Panc1 (cell line): ENCODE measurements around the gene NBPF20. TPM values are rescaled to one million over a fixed set of nuclear protein-coding genes. Genes with fewer than 3 reads are reported as not detected.
"Not testable (repeated sequence)": the region's sequence is repeated elsewhere in the genome, so short reads cannot be mapped to it uniquely, and the experiment has no call there.

ENCODE experiments used
- ATAC-seq: fragments of 200-7000 bp; cut with Tn5 transposase; 2 replicates; pipeline ENCODE4 v1.9.1; 2020; ENCODE audit warnings: mild to moderate bottlenecking, moderate library complexity
- BruUV-seq: library from RNA; stranded (reverse); fragments of 400-500 nt; replicated peaks from 2 replicates; lab custom pipeline; 2021; lab: Mats Ljungman, UMichigan
- CTCF ChIA-PET: fragments of 300-600 bp; sonication (Branson Sonifier 250); formaldehyde crosslinking; loops from one replicate; lab custom pipeline; 2022; ENCODE audit warnings: antibody characterized with exemption; lab: Charles Lee
- POLR2A ChIA-PET: fragments of 300-600 bp; sonication (Branson Sonifier 250); formaldehyde crosslinking; loops from one replicate; lab custom pipeline; 2022; ENCODE audit warnings: antibody characterized with exemption; lab: Charles Lee
- DNase-seq: peaks from one replicate; pipeline ENCODE4 v3.0.0-alpha.2; 2010; ENCODE audit warnings: low read depth, low spot score
- H3K27ac ChIP-seq: 2 replicates; pipeline ENCODE4 v1.5.1; 2011; ENCODE audit warnings: mild to moderate bottlenecking, low read length, inconsistent platforms
- H3K27me3 ChIP-seq: fragments of 200-500 bp; sonication (Bioruptor generic); 2 replicates; pipeline ENCODE4 v1.6.0; 2014; ENCODE audit warnings: low read length, inconsistent platforms; ENCODE audit not compliant: control insufficient read depth, insufficient read depth
- H3K36me3 ChIP-seq: fragments of 200-500 bp; sonication (Bioruptor generic); 2 replicates; pipeline ENCODE4 v1.5.1; 2014; ENCODE audit warnings: inconsistent platforms, mild to moderate bottlenecking, low read length, moderate library complexity; ENCODE audit not compliant: control insufficient read depth, insufficient read depth
- H3K4me1 ChIP-seq: 2 replicates; pipeline ENCODE4 v1.5.1; 2011; ENCODE audit warnings: inconsistent platforms, mild to moderate bottlenecking, low read length, moderate library complexity; ENCODE audit not compliant: control insufficient read depth, insufficient read depth
- H3K4me3 ChIP-seq, 2 experiments: 2 replicates each; pipeline ENCODE4 v1.5.1; 2011 to 2012; ENCODE audit warnings: low read depth in 2 of 2, low read length in 2 of 2, mild to moderate bottlenecking in 2 of 2, inconsistent platforms in 1 of 2, moderate library complexity in 1 of 2
- H3K9me3 ChIP-seq: fragments of 200-500 bp; sonication (Bioruptor generic); 2 replicates; pipeline ENCODE4 v1.5.1; 2014; ENCODE audit warnings: low read depth, mild to moderate bottlenecking, inconsistent platforms, low read length, moderate library complexity; ENCODE audit not compliant: control insufficient read depth, insufficient read depth
- REST ChIP-seq, 2 experiments: IDR thresholded peaks; 2 replicates each; pipeline ENCODE4 v1.6.1; 2011 to 2012; ENCODE audit warnings: low read depth in 2 of 2, control low read depth in 1 of 2, low read length in 1 of 2, mild to moderate bottlenecking in 1 of 2, moderate library complexity in 1 of 2; ENCODE audit not compliant: insufficient read depth in 1 of 2
- in situ Hi-C: cut with HindIII; loops from 2 replicates; pipeline ENCODE4 v1.10.0; 2016; ENCODE audit warnings: low sequenced_read_pairs, low pct_unique_long_range_greater_than_20kb
- intact Hi-C: fragments of 100-400 bp; cut with micrococcal nuclease; formaldehyde crosslinking; loops from one replicate; pipeline ENCODE4 v1.10.0; 2022; ENCODE audit not compliant: unreplicated experiment
- total RNA-seq: library from RNA; stranded (reverse); gene quantifications from one replicate; pipeline ENCODE4 v1.2.1, GENCODE V29; 2021; ENCODE audit not compliant: unreplicated experiment

NBPF20 gene
- total RNA-seq, 1 experiment from 2014 or later = 3.5 TPM

GRCh38 chr1:145454824-145455177, 29.4 kb upstream of the NBPF20 start:
- ATAC-seq, CTCF ChIA-PET, POLR2A ChIA-PET, DNase-seq, H3K4me3 ChIP-seq, in situ Hi-C loops, H3K27me3 ChIP-seq, H3K27ac ChIP-seq, H3K36me3 ChIP-seq, BruUV-seq, H3K9me3 ChIP-seq, H3K4me1 ChIP-seq, intact Hi-C loops: not testable (repeated sequence)

- BruUV-seq, ATAC-seq, in situ Hi-C loops, H3K27me3 ChIP-seq, intact Hi-C loops, H3K4me1 ChIP-seq, POLR2A ChIA-PET, CTCF ChIA-PET, H3K27ac ChIP-seq, H3K9me3 ChIP-seq, H3K4me3 ChIP-seq, H3K36me3 ChIP-seq, DNase-seq: not testable (repeated sequence)
Observed at GRCh38 chr1:145453873-145454823, 28.7 kb upstream of the NBPF20 start.

GRCh38 chr1:145452506-145452905, 27.1 kb upstream of the NBPF20 start:
- in situ Hi-C loops, intact Hi-C loops, H3K9me3 ChIP-seq, H3K4me3 ChIP-seq, BruUV-seq, H3K4me1 ChIP-seq, H3K27me3 ChIP-seq, CTCF ChIA-PET, POLR2A ChIA-PET, DNase-seq, H3K36me3 ChIP-seq, H3K27ac ChIP-seq: not testable (repeated sequence)
- 0 out of 2 replicates have a peak, but pooled peaks have one; percentile 31 for ATAC-seq

GRCh38 chr1:145451914-145452313, 26.5 kb upstream of the NBPF20 start:
- H3K27me3 ChIP-seq, DNase-seq, H3K27ac ChIP-seq, BruUV-seq, H3K4me3 ChIP-seq, H3K4me1 ChIP-seq, H3K36me3 ChIP-seq, CTCF ChIA-PET, ATAC-seq, intact Hi-C loops, H3K9me3 ChIP-seq, in situ Hi-C loops, POLR2A ChIA-PET: not testable (repeated sequence)
- peak; percentile 79 to 86 for TF ChIP-seq REST (IDR thresholded peaks at IDR 0.05; ENCODE audit: insufficient read depth in 1 of 2, low read depth in 2 of 2, low read length in 1 of 2)
